ENCODE results near the gene ARHGAP44. TPM values are rescaled to one million over a fixed set of nuclear protein-coding genes. Genes with fewer than 3 reads are reported as not detected.

ARHGAP44 gene
- total RNA-seq, 1 donor from 2014 or later, result 16.4 TPM

- no peak for DNase-seq
Measured at GRCh38 chr17:13025687-13026086, 236.4 kb downstream of the ARHGAP44 start.

GRCh38 chr17:13027246-13027645 lies 237.9 kb downstream of the ARHGAP44 start:
- DNase-seq, result no peak

DNA sequence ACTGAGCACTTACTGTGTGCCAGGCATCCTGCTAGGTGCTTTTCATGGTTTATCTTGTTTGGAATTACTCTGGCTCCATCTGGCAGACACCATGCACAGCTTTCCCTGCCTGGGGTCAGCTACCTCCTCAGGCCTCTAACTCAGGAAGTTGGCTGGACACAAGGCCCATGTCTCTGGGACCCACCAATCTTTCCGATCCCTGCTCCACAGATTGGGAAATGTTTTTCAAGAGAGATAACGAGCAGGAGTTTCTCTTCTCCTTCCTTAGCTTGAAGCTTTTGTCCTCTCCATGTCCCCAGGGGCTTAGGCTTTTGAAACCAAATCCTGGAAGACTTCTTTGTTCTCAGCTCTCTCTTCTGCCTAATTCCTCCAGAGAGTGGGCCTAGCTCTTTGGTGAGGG lies 240.0 kb downstream of the ARHGAP44 start:
- no peak for DNase-seq

DNA sequence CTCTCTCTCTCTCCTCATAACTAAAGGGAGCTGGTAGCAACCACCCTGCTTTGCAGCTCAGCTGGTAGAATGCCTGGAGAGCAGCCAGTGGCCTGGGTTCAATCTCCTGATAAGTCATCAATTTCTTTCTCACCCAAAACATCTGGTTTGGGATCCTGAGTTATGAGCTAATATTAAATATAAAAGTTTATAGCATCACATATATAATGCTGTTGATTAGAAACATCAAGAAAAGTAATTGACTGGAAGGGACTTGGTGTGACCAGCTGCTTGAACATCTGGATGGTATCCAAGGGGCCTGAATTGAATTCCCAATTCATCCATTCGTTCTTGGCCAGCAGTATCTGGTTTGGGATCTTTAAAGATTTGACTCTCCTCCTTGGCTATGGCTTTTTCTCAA lies 240.8 kb downstream of the ARHGAP44 start:
- DNase-seq, result no peak

- no peak for DNase-seq
Measured at GRCh38 chr17:13030459-13031300, 241.4 kb downstream of the ARHGAP44 start.

DNA sequence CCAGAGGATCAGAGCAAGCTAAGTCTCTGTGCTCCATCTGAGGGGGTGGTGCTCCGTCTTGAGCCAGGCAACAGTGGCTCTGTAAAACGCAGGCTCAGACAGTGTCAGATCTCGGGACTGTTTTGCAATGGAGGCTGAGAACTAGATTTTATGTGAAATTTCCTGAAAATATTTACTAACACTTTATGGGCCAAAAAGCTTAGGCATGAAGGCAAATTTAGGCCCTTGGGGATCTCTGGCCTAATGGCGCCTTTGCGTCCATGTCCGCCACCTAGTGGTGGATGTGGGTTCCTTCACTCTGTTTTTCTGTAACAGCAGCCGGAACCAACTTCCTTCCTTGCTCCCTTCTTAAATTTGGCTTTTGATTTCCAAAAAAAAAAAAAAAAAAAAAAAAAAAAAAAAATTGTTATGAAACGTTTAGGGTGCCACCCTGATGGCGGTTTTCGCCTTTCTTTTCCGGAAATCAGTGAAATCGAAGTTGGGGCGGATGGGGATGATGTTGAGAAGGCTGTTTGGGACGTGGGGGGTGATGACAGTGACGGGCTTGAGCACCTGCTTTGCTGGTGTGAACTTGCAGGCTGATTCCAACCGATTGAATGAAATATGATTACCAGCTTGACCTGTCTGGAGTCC lies 242.5 kb downstream of the ARHGAP44 start:
- no peak for DNase-seq

DNA sequence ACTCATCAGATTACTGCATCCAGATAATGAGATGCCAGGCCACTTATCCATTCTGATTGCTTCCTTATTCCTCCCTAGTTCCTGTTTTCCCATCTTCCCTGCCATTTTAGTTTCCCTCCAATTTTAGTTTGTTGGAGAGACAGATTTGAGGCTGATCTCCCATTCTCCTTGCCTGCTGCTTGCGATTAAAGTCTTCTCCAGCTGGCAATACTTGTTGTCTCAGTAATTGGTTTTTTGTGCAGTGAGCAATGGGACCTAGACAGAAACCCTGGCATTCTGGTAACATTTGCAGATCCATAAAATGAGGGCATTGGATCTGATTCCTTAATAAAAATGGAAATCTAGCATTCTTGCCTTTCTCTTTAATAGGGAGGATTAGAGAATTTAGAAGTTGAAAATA lies 246.1 kb downstream of the ARHGAP44 start:
- no peak for DNase-seq

- DNase-seq, result no peak
Measured at GRCh38 chr17:13036751-13037150, 247.5 kb downstream of the ARHGAP44 start.

- DNase-seq, result no peak
Measured at GRCh38 chr17:13038931-13039665, 249.8 kb downstream of the ARHGAP44 start.

Small RNAs within 50 kb of the gene (small RNA-seq; reads per million reads assigned to genes)
- gene MIR1269B, result not detected

Other genes starting within 250 kb of the ARHGAP44 start
- gene MYOCD, start 123.6 kb upstream of the ARHGAP44 start, total RNA-seq, result 0.16 TPM
- gene ELAC2, start 228.5 kb downstream of the ARHGAP44 start, total RNA-seq, result 31.0 TPM